HL-60/S4 treated with retinoic acid at 250 ng/mL for 4 days and 3 days (cell line): ENCODE results near the gene B4GALT2.

Source experiments
- in situ Hi-C: fragments of 300-500 bp; cut with MboI; formaldehyde crosslinking; loops from 2 replicates; pipeline ENCODE4 v1.7.0; 2022; ENCODE audit warnings: low sequenced_read_pairs

The B4GALT2 gene

DNA sequence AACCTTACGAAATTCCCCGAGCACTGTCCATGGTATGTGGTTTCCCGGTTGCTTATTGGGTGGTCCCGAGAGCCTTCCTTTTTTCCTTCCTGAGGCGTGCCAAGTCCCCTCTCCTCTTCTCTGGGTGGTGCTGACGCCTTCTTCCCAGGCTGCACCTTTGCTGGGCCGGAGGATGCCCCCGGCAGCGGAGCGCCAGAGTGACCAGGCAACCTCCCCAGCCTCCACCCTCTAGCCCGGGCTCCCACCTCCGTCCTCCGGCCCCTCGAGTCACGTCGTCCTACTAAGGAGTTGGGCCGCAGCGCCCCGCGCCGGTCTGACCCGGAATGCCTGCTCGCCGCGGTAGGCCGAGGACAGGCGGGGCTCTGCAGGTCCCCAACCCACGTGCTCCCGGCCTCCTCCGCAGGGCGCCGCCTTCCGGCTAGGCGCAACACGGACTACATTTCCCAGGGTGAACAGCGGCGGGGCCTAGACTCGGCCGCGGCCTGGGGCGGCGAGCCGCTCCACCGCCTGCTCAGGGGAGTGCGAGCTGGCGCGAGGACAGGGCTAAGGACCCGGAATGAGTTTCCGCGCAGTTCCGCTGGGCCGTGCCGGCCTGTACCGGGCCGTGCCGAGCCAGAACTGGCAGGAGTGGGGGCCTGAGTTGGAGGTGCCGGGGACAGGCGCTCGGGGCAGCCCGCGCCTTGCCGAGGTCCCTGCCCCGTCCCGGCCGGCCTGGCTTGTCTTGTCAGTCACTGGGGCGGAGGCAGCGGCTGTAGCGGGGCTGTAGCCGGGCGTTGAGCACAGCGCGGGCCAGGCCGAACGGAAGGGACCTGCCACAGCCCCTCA lies 32.6 kb upstream of the B4GALT2 start, which contains the start of gene IPO13:
Gene IPO13 (plus strand): TSS at position 715 of the 825 bp plus-strand sequence. CDS start 651 bp downstream, outside the sequence.
- in situ Hi-C loops = no loop called here

DNA sequence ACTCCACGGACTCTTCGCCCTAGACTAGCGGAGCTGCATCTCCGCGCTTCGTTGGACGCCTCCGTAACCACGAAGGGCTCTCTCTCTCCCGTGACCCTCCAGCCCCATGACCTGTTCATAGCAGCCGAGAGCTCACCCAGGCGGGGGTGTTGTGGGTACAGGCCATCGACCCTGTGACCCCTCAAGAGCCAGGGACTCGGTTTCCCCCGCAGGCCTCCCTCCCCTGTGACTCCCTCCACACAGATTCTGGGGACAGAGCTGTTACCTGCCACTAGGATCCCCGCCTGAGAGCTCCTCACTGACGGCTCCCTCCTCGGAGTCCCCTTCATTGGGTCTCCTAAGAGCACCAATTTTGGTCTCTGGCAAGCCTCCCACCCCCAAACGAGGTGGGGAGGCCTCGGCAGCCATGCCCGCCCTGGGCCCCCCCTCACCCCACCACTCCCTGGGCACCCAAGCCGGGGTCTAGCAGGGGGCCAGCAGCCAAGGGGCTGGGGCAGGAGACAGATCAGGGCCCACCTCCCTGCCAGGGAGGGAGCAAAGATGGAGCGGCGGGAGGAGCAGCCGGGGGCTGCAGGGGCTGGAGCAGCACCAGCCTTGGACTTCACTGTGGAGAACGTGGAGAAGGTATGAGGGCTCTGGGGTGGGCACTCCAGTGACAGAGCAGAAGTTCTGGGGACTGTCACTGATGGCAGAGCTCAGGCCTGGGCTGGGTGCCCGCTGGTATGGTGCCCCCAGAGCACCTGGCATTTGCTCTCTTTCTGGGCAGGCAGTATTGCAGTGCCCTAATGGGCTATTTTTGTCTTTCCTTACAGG lies 31.7 kb upstream of the B4GALT2 start:
- in situ Hi-C loops = no loop called here

DNA sequence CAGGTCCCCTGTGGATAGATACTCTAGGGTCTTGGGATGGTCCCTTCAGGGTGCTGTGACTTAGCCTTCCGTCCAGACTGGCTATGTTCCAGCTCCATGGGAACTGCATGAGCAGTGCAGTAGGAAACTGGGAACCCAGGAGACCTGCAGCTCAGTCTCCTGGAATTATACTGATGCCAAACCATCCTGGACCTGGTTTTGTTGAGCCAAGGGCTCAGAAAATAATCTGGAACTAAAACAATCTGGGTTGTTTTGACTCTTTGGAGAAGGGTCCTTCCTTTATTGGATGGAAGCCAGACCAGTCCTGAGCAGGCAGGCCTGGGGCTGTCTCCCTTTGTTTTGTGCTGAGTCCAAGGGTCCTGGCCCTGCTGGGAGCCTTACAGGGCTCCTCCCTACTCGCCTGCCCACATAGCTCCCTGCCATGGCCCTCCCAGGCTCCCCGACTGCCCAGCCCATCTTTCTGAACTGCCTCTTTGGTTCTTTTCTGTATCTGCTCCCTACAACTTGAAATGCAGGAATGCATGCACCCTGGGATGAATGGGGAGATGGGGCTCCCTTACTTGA lies 31.1 kb upstream of the B4GALT2 start:
- in situ Hi-C loops = no loop called here

DNA sequence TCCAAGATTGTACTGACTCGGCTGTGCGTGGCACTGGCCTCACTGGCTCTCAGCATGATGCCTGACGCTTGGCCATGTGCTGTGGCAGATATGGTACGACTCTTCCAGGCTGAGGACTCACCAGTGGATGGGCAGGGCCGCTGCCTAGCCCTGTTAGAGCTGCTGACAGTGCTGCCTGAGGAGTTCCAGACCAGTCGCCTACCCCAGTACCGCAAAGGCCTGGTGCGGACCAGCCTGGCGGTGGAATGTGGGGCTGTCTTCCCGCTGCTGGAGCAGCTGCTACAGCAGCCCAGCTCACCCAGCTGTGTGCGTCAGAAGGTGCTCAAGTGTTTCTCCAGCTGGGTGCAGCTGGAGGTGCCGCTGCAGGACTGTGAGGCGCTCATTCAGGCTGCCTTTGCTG lies 29.3 kb upstream of the B4GALT2 start:
- in situ Hi-C loops = no loop called here

DNA sequence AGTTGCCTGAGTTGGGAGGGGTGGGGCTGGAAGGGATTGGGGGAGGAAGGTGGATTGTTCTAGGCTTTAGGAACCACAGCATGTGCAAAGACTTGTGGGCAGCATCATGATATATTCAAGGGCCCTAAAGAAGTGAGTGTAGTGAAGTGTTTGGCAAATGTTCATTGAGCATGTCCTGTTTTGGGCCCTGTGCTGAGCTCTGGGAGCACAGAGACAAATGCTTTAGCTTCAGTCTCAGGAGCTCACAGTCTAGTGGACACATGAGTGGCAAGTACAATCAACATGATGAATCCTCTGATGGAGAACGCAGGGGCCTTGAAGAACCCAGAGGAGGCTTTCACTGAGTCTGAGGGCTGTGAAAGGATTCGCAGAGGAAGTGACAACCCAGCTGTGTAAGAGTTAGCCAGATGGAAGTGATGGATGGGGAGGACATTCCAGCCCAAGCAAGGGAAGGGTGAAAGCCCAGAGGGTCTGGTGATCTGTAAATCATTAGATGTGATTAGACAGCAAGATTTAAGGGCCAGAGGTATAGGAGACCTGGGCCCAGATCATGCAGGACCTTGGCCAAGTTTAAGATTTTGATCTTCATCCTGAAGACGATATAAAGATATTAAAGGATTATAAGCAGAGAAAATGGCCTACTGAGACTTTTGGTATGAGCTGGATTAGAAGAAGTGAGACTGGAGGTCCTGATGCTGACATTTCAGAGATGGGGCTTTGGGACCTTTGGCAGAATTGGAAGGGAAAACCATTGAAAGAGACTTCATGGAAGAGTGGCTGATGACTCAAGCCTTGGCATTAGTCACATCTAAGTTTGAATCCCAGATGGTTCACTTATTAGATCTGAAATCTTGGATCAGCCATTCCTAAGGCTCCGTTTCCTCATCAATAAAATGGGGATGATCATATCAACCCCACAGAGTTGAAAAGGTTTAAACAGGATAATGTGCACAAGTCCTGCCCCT lies 27.7 kb upstream of the B4GALT2 start:
- in situ Hi-C loops = no loop called here

DNA sequence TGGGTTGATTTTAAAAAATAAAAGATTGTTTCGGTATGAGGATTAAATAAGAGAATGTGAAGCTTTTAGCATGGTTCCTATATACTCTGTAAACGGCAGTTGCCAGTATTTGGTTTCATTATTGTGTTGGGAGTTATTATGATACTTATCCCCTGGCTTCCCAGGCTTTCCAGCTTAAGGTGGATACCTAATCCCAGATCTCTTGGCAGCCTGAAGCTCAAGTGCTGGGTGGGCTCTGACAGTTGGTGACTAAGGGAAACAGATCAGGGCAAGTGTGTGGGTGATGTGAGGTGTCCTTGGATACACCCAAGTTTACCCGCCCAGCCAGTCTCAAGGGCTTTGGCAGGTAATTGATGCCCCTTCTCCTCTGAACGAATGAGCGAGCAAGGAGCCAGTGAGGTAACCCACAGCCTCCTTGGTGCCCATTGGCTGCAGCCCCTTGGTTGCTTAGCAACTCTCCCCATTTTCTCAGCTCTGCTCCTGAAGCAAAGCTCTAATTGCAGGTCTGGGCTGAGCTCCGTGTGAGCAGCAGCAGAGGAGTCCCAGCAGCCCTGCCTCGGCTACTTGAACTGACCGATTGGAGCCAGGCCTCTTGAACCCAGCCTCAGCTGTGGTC lies 26.2 kb upstream of the B4GALT2 start:
- in situ Hi-C loops = no loop called here

DNA sequence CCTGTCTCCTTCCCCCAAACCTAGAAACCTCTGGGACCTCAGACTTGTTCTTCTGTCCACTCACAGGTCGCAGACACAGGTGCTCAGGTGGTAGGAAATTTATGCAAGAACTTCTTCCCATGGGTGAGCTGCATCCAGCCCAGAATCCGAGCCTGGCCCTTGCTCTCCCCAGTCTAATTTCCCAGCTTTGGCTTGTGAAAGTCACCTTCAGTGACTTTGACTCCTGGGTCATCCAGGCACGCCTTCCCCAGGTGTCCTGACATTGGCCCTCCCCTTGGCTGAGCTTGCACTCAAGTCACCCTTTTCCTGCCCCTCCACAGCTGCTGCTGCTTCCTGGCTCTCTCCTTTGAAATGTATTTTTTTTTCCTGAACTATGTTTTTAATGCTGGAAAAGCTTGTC lies 25.6 kb upstream of the B4GALT2 start:
- in situ Hi-C loops = no loop called here

DNA sequence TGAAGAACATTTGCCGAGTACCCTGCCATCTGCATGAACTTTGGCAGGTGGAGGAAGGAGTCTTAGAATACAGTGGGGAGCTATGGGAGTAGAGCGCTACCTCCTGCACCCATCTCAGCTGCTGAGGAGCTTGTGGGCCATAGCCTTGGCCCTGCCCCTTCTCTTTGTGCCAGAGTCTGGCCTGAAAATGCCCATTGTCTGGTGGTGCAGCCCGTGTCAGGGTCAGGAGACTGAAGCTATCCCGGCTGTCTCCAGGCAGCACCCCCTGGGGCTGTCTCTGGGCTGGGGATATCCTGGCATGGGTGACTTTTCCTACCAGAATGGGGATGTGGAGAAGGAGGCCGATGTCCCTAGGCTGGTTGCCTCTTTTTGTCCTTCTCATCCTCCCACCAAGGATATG lies 25.0 kb upstream of the B4GALT2 start:
- in situ Hi-C loops = no loop called here

DNA sequence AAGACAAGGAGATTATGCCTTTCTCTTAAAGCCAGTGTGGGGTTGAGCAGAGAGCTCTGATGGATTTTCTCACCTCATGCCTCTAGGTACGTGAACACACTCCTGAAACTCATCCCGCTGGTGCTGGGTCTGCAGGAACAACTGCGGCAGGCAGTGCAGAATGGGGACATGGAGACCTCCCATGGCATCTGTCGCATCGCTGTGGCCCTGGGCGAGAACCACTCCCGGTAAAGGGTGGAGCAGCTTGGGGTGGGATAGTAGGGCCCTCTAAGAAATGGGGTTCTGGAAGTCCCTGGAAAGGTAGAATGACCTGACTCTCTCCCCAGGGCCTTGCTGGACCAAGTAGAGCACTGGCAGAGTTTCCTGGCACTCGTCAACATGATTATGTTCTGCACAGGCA lies 22.8 kb upstream of the B4GALT2 start:
- in situ Hi-C loops = no loop called here

DNA sequence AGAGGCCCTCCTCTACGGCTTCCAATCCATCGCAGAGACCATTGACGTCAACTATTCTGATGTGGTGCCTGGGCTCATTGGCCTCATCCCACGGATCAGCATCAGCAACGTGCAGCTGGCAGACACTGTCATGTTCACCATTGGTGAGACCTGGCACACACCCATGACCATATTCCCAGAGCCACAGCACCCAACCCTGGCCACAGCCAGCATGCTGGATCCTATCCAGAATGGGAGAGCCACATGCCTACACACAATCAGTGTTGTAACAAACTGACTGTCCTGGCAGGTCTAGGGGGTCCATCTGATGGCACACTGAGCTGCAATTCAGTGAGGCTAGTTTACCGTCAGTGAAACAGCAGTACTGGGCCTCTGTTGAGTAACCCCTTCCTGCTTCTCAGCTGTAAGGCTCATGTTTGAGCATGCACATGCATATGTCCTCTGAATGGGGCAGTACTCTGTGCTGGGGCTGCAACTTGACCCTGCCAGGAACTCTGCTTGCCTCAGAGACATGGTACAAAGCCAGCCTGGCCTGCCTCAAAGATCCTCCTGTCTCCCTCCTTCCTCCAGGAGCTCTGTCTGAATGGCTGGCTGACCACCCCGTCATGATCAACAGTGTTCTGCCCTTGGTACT lies 21.5 kb upstream of the B4GALT2 start:
- in situ Hi-C loops = no loop called here

DNA sequence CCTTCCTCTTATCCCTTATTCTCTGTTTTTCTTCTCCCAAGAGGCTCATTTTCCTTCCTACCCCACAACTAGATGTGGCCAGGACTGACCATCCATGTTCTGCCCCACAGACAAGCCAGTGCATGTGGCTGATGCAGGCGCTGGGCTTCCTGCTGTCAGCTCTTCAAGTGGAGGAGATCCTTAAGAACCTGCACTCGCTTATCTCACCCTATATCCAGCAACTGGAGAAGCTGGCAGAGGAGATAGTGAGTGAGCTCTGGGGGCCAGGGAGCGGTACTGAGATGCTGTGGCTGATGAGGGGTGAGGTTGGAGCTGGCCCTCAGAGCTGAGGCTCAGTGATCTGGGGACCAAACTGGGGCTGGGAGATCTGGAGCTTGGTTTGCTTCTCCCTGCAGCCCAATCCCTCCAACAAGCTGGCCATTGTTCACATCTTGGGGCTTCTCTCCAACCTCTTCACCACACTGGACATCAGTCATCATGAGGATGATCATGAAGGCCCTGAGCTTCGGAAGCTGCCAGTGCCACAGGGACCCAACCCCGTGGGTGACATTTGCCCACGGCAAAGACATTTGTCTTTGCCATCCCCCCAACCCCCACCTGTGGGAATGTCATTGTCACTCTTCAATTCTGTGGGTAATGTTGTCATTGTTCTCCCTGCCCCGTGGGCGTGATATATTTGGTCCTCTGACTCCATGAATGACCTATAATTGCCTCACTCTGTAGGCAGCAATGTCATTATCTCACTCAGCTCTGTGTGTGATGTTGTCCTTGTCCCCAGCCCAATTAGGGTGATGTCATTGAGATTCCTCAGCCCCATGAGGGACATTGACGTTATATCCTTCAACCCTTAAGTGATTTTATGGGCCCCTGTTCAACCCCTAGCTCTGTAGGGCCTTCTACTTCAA lies 20.4 kb upstream of the B4GALT2 start:
- in situ Hi-C loops = no loop called here

DNA sequence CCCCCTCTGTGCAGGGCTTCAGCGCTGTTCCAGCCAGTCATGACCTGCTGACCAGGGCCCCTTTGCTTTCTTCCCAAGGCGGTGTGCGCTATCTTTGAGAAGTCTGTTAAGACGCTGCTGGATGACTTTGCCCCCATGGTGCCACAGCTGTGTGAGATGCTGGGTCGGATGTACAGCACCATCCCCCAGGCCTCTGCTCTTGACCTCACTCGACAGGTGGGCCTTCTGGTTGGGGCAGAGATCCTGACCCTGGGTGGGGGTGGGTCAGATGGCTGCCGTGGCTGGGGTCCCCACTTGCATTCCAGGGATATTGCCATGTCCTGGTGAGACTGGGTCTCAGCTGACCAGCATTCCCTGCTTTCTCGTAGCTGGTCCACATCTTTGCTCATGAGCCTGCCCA lies 18.2 kb upstream of the B4GALT2 start:
- in situ Hi-C loops = no loop called here

DNA sequence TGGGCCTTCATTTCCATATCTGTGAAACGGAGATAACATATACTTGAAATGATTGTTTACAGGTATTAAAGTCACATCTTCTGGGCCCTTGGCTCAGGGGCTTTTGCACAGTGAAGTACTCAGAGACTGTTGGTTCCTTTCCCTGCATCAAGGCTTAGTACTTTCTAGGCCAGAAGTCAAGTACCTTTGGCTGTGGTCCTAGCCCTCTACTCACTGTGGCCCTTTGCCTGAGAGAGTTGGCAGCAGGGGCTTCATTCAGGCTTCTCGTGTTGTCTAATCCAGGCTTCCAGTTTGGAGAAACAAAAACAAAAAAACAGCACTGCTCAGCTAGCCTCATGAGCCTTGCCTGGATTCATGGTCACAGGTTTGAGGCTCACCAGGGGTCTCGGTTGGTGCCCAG lies 17.3 kb upstream of the B4GALT2 start:
- in situ Hi-C loops = no loop called here

DNA sequence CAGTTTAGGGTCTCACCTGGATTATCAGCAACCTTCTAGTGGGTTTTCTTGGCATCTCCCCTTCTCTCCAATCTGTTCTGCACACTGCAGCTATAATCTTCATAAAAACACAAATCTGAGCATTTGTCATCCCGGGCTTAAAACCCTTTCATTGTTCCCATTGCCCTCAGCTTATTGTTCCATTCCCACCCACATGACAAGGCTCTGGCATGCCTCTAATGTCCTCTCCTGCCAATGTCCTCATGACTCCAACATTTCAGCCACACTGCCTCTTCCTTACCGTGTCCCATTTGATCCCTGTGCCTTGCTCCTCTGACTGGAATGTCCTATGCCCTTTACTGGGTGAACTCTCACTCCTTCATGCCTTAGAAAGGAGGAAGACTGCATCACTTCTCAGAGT lies 16.7 kb upstream of the B4GALT2 start:
- in situ Hi-C loops = no loop called here

DNA sequence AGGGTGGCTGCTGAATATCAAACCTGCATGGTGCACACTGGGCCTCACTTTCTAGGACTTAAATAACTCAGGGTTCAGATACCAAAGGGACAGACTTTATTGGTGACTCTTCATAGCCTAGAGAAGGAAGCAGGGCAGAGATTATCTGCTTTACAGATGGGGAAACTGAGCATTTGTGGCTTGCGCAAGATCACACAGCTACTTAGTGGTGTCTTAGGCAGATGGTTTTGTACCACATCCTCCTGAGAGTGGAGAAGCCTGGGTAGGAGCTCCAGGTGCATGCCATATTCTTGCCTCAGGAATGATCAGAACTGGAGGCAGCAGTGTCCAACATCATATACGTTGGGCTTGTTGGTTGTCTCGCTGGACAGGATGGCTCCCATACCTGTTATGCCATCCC lies 16.0 kb upstream of the B4GALT2 start:
- in situ Hi-C loops = no loop called here

DNA sequence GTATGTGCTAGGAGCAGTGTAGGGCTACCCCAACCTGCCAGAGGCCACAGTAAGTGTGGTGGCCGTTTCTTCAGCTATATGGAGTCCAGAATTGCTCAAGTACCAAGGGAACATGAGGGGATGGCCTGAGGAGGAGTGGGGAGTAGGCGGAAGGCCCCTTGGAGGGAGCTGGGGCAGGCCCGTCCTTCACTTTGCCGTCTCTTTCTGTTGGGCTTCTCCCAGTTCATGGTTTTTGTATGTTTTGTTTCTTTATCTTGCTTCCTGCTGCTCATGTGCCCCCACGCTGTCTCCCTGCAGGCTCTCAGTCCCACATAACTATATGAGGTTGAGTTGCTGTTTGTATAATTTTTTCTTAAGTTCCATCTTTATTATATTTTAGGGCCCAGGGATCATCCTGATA lies 15.1 kb upstream of the B4GALT2 start:
- in situ Hi-C loops = no loop called here

DNA sequence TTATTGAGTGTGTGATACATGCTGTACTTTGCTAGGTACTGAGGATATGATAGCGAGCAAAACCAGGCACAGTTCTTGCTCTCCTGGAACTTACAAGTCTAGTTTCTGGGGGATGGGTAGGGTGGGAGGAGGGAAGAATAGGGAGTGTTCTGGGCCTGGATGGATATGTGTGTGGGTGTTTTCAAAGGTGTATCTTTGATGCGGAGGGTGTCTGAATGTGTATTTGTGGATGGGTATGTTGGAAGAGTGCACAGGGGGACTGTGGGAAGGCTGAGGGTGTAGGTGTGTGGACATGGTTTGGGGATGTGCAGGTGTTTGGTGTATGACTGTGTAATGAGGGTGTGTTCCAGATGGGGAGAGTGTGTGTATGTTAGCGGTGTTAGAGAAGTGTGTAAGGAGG lies 13.7 kb upstream of the B4GALT2 start:
- in situ Hi-C loops = no loop called here

DNA sequence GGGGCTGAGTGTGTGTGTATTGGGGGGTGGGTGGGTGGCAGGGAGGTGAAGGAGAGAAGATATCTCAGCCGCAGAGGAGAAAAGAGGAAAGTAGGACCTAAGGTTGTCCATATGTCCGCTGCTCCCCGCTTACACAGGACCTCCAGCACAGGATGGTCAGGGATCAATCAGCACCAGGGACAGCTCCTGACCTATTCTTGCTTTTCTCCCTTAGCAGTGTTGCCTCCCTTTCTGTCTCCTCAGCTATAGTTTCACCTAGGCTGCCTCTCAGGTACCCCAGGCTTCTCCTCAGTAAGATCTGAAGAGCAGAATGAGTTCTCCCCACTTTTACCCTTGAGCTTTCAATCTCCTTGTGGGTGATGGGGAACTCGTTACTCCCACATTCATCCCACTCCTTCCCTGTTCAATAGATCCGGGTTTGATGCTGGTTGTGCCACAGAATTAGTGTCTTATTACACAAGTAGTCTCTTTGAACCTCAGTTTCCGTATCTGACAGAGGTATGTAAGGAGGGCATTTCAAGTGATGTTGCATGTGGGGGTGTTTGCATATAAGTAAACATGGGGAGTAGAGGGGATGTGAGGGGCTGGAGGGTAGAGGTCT lies 10.6 kb upstream of the B4GALT2 start:
- in situ Hi-C loops = no loop called here

DNA sequence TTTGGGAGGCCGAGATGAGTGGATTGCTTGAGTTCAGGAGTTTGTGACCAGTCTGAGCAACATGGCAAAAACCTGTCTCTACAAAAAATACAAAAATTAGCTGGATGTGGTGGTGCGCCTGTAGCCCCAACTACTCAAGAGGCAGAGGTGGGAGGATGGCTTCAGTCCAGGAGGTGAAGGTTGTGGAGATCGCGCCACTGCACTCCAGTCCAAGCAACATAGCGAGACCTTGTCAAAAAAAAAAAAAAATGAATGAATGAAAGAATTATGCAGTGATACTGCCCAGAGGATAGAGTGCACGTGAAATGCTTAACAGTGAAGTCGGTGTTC lies 9.6 kb upstream of the B4GALT2 start:
- in situ Hi-C loops = no loop called here
